ENCODE data around the gene NCOA1. TPM values are rescaled to one million over a fixed set of nuclear protein-coding genes. Genes with fewer than 3 reads are reported as not detected.

NCOA1 gene
- polyA plus RNA-seq (2013), result 28.0 TPM

DNA sequence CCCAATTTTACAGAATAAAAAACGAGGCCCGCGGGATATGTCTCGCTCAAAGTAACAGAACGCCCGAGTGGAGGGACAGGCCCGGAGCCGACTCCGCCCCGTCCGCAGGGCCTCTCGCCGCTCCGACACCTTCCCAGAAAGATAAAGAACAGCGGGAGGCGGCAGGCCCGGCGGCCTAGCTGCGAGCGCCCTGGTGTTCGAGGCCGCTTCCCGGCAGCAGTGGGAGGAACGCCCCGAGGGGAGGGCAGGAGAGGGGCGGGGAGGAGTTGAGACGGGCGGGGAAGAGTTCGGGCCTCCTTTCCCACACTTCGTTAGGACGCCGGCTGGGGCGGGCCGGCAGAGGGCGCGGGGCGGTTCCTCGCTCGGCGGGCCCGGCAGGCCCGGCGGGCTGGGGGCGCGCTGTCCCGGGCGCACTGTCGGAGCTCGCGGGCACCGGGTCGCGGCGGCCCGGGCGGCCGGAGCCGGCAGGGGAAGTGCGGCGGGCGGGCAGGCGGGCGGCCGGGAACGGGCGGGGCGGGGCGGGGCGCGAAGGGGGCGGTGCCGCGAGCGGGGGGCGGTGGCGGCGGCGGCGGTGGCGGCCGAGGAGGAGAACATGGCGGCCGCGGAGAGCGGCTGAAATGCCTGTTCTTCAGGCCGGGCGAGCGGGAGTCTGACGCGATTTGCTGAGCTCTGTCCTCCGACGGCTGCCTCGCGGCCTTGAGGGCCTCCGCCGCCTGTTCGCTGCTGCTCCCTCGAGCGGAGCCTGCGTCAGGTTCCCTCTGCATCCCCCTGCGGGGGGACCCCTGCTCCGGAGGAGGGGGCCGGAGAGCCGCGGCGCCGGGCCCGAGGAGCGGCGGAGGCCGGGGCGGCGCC is at the start of gene NCOA1:
Gene NCOA1, plus strand, starts transcription at position 565 of the 852 bp plus-strand sequence. CDS start 167,424 bp downstream, outside the sequence.
- CTCF ChIA-PET, result interaction anchor here (1.1 to 1.5 kb wide), 2 partner anchors 16 to 69 kb away, joined by 3 to 5 read pairs; no protein-coding TSS in a partner anchor
- POLR2A ChIA-PET, result interaction anchor here (0.6 to 1.6 kb wide), 4 partner anchors 16 to 1736 kb away, joined by 3 to 5 read pairs (median 3); no protein-coding TSS in a partner anchor
- peak; percentile 90 to 93 (median 91) for DNase-seq
- peaks cover 19 to 38% (median 37%) of the 10 kb centered on the region in 4 experiments for H3K4me1 ChIP-seq (ENCODE audit: control extremely low read depth in 1 of 4, control insufficient read depth in 4 of 4, insufficient read depth in 4 of 4, low read length in 3 of 4)
- H3K9me3 ChIP-seq (ENCODE audit: control extremely low read depth in 1 of 5, control insufficient read depth in 4 of 5, insufficient read depth in 2 of 5, low read depth in 1 of 5, low read length in 4 of 5), result no peaks in the 10 kb centered on the region
- H3K27ac ChIP-seq (ENCODE audit: insufficient read depth in 1 of 2, low read depth in 1 of 2, low read length in 2 of 2, poor library complexity in 1 of 2, severe bottlenecking in 2 of 2), result peak within 1 kb of the TSS; percentile 54 to 86
- H3K4me3 ChIP-seq (ENCODE audit: control insufficient read depth in 1 of 7, extremely low read depth in 1 of 7, insufficient read depth in 4 of 7, low read depth in 2 of 7, low read length in 6 of 7), result peak within 1 kb of the TSS; percentile 75 to 94 (median 84)
- H3K36me3 ChIP-seq (ENCODE audit: control insufficient read depth in 4 of 4, insufficient read depth in 4 of 4, low read length in 3 of 4), result no peaks in the 10 kb centered on the region
- WGBS (ENCODE audit: insufficient coverage), result 0% methylated on average over 96 of the region's 113 CpGs
- no peaks in the 10 kb centered on the region for H3K27me3 ChIP-seq (replicated peaks in 2 of 5; ENCODE audit: control insufficient read depth in 4 of 5, insufficient read depth in 5 of 5, low read length in 4 of 5)

DNA sequence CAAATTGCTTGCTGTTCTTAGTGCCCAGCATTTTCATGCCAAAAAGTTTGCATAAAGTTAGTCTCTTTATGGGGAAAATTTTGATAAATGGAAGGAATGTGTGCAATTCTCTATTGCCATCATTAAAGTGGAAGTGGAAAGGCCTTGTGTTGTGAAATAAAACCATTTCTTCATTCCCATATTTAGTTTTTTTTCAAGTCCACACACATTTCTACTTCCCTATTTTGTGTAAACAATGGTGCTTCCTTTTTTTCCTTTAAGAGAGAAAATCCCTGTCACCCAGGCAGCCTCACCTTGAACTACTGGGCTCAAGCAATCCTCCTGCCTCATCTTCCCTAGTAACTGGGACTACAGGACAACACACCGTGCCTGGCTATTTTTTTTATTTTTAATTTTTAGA is 42.3 kb upstream of the NCOA1 start:
- ChIA-PET POLR2A (no interaction called here), CTCF (interaction anchor here (1.8 kb wide), 1 partner anchor 26 kb away, joined by 5 read pairs; no protein-coding TSS in a partner anchor)
- peaks cover 0 to 13% (median 1%) of the 10 kb centered on the region in 4 experiments for H3K4me1 ChIP-seq (ENCODE audit: control extremely low read depth in 1 of 4, control insufficient read depth in 4 of 4, insufficient read depth in 4 of 4, low read length in 3 of 4)
- DNase-seq, result peak in 2 of 3 donors; percentile 35 to 39
- no peaks in the 10 kb centered on the region for H3K27me3 ChIP-seq (replicated peaks in 2 of 5; ENCODE audit: control insufficient read depth in 4 of 5, insufficient read depth in 5 of 5, low read length in 4 of 5)
- H3K4me3 ChIP-seq (ENCODE audit: control insufficient read depth in 1 of 7, extremely low read depth in 1 of 7, insufficient read depth in 4 of 7, low read depth in 2 of 7, low read length in 6 of 7), result peak overlapping the region in 1 of 7 experiments; percentile 13
- H3K27ac ChIP-seq (ENCODE audit: insufficient read depth in 1 of 2, low read depth in 1 of 2, low read length in 2 of 2, poor library complexity in 1 of 2, severe bottlenecking in 2 of 2), result no peak overlapping the region
- peaks cover 2 to 22% (median 11%) of the 10 kb centered on the region in 5 experiments for H3K9me3 ChIP-seq (ENCODE audit: control extremely low read depth in 1 of 5, control insufficient read depth in 4 of 5, insufficient read depth in 2 of 5, low read depth in 1 of 5, low read length in 4 of 5)
- no CpG with 5 or more reads among the region's 1 CpG for WGBS (ENCODE audit: insufficient coverage)
- H3K36me3 ChIP-seq (ENCODE audit: control insufficient read depth in 4 of 4, insufficient read depth in 4 of 4, low read length in 3 of 4), result no peaks in the 10 kb centered on the region

DNA sequence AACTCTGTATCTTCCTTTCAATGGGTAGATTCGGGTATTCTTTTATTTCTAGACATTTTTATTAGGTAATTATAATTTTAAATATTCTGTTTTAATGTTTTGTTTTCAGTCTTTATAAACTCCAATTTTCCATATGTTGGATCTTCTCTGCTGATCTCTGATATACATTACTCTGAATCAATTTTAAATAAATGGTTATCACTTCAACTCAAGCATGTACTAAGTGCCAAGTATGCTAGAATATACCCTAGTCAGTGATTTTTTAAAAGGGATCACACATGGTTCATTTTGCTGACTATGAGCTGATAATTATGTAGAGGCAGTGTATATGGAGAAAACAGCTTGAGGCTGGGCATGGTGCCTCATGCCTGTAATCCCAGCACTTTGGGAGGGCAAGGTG is 41.7 kb upstream of the NCOA1 start:
- POLR2A ChIA-PET, result no interaction called here
- no CpG with 5 or more reads among the region's 1 CpG for WGBS (ENCODE audit: insufficient coverage)

DNA sequence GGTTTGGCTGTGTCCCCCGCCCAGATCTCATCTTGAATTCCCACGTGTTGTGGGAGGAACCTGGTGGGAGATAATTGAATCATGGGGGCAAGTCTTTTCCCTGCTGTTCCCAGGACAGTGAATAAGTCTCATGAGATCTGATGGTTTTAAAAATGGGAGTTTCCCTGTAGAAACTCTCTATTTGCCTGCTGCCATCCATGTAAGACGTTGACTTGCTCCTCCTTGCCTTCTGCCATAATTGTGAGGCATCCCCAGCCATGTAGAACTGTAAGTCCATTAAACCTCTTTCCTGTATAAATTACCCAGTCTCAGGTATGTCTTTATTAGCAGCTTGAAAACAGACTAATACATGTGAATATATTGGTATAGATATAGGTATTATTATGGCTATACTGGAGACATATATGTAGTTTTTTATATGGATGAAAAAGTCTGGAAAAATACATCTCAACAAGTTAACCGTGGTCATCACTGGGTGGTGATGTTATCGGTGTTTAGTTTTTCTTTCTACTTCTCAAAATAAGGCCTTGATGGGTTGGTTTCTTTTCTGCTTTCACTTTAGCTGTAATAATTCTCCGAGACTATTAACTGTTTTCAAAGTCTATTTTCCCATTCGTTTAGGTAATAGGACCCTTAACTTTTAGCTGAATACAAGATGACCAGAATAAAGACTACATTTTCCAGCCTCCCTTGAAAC is 39.1 kb upstream of the NCOA1 start:
- no peak overlapping the region for H3K27ac ChIP-seq (ENCODE audit: insufficient read depth in 1 of 2, low read depth in 1 of 2, low read length in 2 of 2, poor library complexity in 1 of 2, severe bottlenecking in 2 of 2)
- no peaks in the 10 kb centered on the region for H3K27me3 ChIP-seq (replicated peaks in 2 of 5; ENCODE audit: control insufficient read depth in 4 of 5, insufficient read depth in 5 of 5, low read length in 4 of 5)
- no peak for DNase-seq
- no peaks in the 10 kb centered on the region for H3K36me3 ChIP-seq (ENCODE audit: control insufficient read depth in 4 of 4, insufficient read depth in 4 of 4, low read length in 3 of 4)
- 63% methylated on average over 2 of the region's 7 CpGs for WGBS (ENCODE audit: insufficient coverage)
- peaks cover 0 to 24% (median 5%) of the 10 kb centered on the region in 4 experiments for H3K4me1 ChIP-seq (ENCODE audit: control extremely low read depth in 1 of 4, control insufficient read depth in 4 of 4, insufficient read depth in 4 of 4, low read length in 3 of 4)
- peaks cover 2 to 15% (median 6%) of the 10 kb centered on the region in 5 experiments for H3K9me3 ChIP-seq (ENCODE audit: control extremely low read depth in 1 of 5, control insufficient read depth in 4 of 5, insufficient read depth in 2 of 5, low read depth in 1 of 5, low read length in 4 of 5)
- ChIA-PET CTCF (no interaction called here), POLR2A (no interaction called here)
- no peak overlapping the region for H3K4me3 ChIP-seq (ENCODE audit: control insufficient read depth in 1 of 7, extremely low read depth in 1 of 7, insufficient read depth in 4 of 7, low read depth in 2 of 7, low read length in 6 of 7)

More for the DNA sequence above, 41.7 kb upstream of the NCOA1 start:
- H3K4me3 ChIP-seq (ENCODE audit: control insufficient read depth in 1 of 7, extremely low read depth in 1 of 7, insufficient read depth in 4 of 7, low read depth in 2 of 7, low read length in 6 of 7), result peak overlapping the region in 1 of 7 experiments; percentile 33
- no peaks in the 10 kb centered on the region for H3K36me3 ChIP-seq (ENCODE audit: control insufficient read depth in 4 of 4, insufficient read depth in 4 of 4, low read length in 3 of 4)
- H3K4me1 ChIP-seq (ENCODE audit: control extremely low read depth in 1 of 4, control insufficient read depth in 4 of 4, insufficient read depth in 4 of 4, low read length in 3 of 4), result peaks cover 0 to 17% (median 3%) of the 10 kb centered on the region in 4 experiments
- H3K9me3 ChIP-seq (ENCODE audit: control extremely low read depth in 1 of 5, control insufficient read depth in 4 of 5, insufficient read depth in 2 of 5, low read depth in 1 of 5, low read length in 4 of 5), result peaks cover 2 to 22% (median 11%) of the 10 kb centered on the region in 5 experiments
- DNase-seq, result peak; percentile 14 to 55 (median 38)
- H3K27ac ChIP-seq (ENCODE audit: insufficient read depth in 1 of 2, low read depth in 1 of 2, low read length in 2 of 2, poor library complexity in 1 of 2, severe bottlenecking in 2 of 2), result no peak overlapping the region
- CTCF ChIA-PET, result interaction anchor here (1.7 to 1.8 kb wide), 2 partner anchors 21 to 27 kb away, joined by 4 to 5 read pairs; no protein-coding TSS in a partner anchor
- H3K27me3 ChIP-seq (replicated peaks in 2 of 5; ENCODE audit: control insufficient read depth in 4 of 5, insufficient read depth in 5 of 5, low read length in 4 of 5), result no peaks in the 10 kb centered on the region

DNA sequence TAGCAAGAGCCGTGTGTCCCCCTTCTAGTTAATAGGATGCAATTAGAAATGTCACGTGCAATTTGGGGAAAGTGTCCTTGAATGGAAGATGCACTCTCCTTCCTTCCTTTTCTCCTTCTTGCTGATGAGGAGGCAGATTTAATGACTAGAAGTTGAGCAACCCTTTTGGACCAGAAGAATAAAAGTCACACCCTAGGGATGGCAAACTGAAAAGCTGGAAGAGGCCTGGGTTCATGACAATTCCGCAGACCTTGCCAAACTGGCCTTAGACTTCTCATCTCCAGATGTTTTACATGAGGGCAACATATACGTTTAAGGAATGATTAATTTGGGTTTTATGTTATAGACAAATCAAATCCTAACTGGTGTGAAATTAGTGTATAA is 38.6 kb upstream of the NCOA1 start:
- no peak overlapping the region for H3K27ac ChIP-seq (ENCODE audit: insufficient read depth in 1 of 2, low read depth in 1 of 2, low read length in 2 of 2, poor library complexity in 1 of 2, severe bottlenecking in 2 of 2)
- H3K4me3 ChIP-seq (ENCODE audit: control insufficient read depth in 1 of 7, extremely low read depth in 1 of 7, insufficient read depth in 4 of 7, low read depth in 2 of 7, low read length in 6 of 7), result no peak overlapping the region
- H3K4me1 ChIP-seq (ENCODE audit: control extremely low read depth in 1 of 4, control insufficient read depth in 4 of 4, insufficient read depth in 4 of 4, low read length in 3 of 4), result peaks cover 0 to 24% (median 5%) of the 10 kb centered on the region in 4 experiments
- H3K9me3 ChIP-seq (ENCODE audit: control extremely low read depth in 1 of 5, control insufficient read depth in 4 of 5, insufficient read depth in 2 of 5, low read depth in 1 of 5, low read length in 4 of 5), result peaks cover 2 to 15% (median 6%) of the 10 kb centered on the region in 5 experiments
- H3K27me3 ChIP-seq (replicated peaks in 2 of 5; ENCODE audit: control insufficient read depth in 4 of 5, insufficient read depth in 5 of 5, low read length in 4 of 5), result no peaks in the 10 kb centered on the region
- ChIA-PET POLR2A (no interaction called here), CTCF (no interaction called here)
- H3K36me3 ChIP-seq (ENCODE audit: control insufficient read depth in 4 of 4, insufficient read depth in 4 of 4, low read length in 3 of 4), result no peaks in the 10 kb centered on the region
- no peak for DNase-seq
- 100% methylated on average over 1 of the region's 4 CpGs for WGBS (ENCODE audit: insufficient coverage)

DNA sequence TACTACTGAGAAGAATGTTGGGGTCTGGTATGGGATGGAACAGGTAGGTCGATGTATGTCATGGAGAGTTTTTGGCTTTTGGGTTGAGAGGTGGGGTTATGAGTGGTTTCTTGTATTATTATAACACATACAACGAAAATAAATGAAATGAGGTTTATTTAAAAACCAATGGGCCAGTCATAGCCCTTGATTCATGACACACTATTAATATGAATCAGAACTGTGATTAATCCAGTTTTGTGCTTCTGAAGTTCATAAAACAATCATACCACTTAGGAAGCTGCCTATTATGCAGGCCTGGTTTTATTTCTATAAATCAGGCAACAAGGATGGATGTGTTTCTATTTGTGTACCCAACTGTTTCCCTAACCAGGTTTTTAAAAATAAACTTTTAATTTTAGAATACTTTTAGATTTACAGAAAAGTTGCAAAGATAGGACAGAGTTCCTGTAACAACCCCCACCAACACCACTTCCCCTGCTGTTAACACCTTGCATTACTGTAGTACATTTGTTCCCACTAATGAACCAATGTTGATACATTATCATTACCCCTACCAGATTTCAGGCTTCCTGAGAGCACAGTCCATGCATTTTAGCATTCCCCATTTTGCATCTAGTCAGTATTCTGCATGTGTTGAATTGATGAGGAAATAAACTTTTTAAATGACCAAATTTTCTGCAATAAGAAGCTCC is 37.5 kb upstream of the NCOA1 start:
- Histone ChIP-seq H3K36me3 (ENCODE audit: control insufficient read depth in 4 of 4, insufficient read depth in 4 of 4, low read length in 3 of 4) (no peaks in the 10 kb centered on the region), H3K4me1 (ENCODE audit: control extremely low read depth in 1 of 4, control insufficient read depth in 4 of 4, insufficient read depth in 4 of 4, low read length in 3 of 4) (peaks cover 0 to 21% (median 5%) of the 10 kb centered on the region in 4 experiments), H3K27me3 (replicated peaks in 2 of 5; ENCODE audit: control insufficient read depth in 4 of 5, insufficient read depth in 5 of 5, low read length in 4 of 5) (no peaks in the 10 kb centered on the region), H3K9me3 (ENCODE audit: control extremely low read depth in 1 of 5, control insufficient read depth in 4 of 5, insufficient read depth in 2 of 5, low read depth in 1 of 5, low read length in 4 of 5) (peaks cover 0 to 12% (median 6%) of the 10 kb centered on the region in 5 experiments), H3K4me3 (ENCODE audit: control insufficient read depth in 1 of 7, extremely low read depth in 1 of 7, insufficient read depth in 4 of 7, low read depth in 2 of 7, low read length in 6 of 7) (no peak overlapping the region), H3K27ac (ENCODE audit: insufficient read depth in 1 of 2, low read depth in 1 of 2, low read length in 2 of 2, poor library complexity in 1 of 2, severe bottlenecking in 2 of 2) (no peak overlapping the region)
- no CpG with 5 or more reads among the region's 2 CpGs for WGBS (ENCODE audit: insufficient coverage)
- ChIA-PET CTCF (interaction anchor here (0.7 to 1.2 kb wide), 2 partner anchors 9 to 95 kb away, joined by 3 read pairs; no protein-coding TSS in a partner anchor), POLR2A (no interaction called here)
- no peak for DNase-seq

Measured in common myeloid progenitor, CD34-positive (primary cell).